EH (cell line): ENCODE data around the gene ZBTB7C.

Source experiments
- DNase-seq: peaks from one replicate; pipeline ENCODE4 v3.0.0-alpha.2; 2015; ENCODE audit warnings: low read depth

ZBTB7C gene

DNA sequence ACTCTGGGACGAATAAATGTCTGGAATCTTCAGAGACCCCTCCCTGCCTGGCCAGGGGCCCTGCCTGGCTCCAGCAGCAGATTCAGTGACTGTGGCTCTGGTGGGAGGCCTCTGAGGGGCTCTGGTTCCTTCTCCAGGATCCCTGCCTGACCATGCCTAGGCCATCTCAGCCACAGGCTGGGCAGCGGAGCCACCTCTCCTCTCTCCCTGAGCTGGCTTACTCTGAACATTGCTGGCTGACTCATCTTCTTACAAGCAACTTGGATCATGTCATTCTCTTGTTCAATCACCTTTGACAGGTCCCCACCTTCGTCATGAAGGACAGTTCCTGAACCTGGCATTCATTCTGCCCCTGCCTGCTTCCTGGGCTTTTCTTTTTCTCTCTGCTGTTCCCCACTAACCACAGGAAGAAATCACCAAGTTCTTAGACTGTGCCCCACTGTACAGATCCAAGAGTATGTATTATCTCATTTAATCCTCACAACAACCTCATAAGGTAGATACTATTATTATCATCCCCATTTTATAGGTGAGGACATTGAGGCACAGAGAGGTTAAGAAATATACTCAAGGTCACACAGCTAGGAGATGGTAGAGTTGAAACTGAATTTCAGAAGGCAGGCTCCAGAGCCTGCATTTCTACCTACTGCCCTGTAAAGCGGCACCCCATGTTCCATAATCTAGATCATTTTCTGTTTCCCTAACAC lies 323.2 kb downstream of the ZBTB7C start:
- no peak for DNase-seq

DNA sequence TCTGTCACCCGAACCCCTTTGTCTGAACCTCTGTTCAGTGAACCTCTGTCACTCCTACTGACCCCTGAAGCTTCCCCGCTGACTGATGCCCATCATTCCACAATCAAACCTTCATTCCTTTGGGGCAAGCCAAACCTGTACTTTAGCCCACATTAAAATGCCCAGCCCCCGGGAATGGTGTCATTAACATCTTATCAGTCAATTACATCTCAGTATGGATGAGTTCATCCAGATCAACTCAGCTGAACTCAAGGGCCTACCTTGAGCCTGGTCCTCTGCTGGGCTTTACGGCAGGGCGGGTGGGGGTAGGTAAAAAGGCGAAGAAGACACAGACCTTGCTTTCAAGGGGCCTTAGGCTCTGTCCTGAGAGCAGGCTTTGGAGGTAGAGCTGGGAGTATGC lies 324.3 kb downstream of the ZBTB7C start:
- no peak for DNase-seq

DNA sequence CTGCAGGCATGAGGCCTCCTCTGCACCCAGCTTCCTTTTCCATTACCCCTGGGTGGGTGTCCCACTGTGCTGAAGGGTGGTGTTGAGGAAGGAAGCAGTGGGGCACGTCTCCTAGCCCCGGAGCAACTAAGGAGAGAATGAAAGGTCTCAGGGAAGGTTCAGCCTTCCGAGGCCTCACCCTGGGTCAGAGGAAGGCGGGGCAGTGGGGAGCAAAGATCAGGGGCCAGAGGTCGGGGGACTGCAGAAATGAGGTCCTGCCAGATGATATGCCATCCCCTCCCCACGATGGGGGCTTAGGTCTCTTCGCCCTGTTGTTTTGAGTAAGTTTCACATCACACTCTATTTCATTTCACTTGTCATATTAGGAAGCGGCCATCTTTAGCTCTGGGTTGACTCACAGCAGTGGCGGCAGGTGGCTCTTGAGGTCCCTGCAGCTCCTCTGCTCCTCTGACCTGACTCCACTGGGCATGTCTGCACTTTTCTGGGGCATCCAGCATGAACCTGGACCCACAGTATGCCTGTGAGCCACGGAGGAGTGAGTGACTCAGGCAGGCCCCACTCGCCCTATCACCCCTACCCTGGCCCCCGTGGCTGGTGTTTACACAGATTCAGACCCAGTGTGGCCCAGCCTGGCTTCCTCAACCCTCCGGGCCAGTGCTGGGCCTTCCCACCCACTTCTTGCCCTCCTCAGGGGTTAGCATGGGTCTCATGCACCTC lies 325.0 kb downstream of the ZBTB7C start:
- DNase-seq = no peak

DNA sequence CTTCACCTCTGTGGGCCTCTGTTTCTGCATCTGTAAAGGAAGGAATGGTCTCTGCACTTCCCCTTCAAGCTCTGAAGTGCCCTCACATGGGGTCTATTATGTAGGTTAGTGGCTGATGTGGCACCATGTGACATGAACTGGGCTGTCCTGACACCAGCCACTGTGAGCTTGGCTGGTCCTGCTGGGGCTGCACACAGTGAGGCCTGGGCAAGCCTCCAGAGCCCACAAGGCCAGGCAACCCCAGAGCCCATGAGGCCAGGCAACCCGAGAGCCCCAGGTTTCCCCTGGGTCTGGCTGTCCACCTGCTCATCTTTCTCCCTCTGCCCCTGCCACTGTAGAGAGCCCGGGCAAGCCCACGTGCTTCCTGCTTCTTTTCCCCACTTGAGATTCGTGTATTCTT lies 328.6 kb downstream of the ZBTB7C start:
- no peak for DNase-seq

DNA sequence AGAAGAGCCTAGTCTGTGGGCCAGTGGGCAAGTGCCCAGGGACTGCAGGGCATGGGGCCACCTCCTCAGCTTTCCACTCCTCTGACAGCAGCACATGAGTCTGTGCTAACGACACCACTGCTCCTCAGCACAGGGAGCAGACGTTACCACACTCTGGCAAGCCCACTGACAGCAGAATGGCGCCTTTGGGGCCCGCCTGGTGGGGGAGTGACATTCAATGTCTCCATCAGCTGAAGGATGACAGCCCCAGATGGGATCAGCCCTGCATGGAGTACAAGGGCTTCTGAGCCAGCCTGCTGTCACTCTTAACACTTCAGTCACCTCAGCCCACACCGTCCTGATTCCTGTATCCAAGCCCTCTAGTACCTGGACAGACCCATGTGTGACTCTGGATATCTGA lies 329.3 kb downstream of the ZBTB7C start:
- DNase-seq = no peak

DNA sequence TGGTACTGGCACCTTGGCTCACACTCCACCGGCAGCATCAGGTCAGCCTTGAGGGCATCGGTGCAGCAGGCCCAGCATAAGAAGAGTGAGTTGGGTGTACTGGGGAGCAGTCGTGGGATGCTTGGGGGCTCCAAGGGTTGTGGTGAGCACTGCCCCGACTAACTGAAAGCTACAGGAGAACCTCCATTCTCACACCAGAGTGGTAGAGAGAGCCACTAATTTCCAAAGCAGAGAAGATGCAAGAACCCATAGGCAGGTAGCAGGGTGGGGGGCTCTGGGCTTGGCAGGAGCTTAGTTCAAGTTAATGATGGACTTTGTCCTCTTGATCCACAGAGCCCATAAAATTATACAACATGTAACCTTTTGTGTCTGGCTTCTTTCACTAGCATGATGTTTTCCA lies 330.7 kb downstream of the ZBTB7C start:
- no peak for DNase-seq

DNA sequence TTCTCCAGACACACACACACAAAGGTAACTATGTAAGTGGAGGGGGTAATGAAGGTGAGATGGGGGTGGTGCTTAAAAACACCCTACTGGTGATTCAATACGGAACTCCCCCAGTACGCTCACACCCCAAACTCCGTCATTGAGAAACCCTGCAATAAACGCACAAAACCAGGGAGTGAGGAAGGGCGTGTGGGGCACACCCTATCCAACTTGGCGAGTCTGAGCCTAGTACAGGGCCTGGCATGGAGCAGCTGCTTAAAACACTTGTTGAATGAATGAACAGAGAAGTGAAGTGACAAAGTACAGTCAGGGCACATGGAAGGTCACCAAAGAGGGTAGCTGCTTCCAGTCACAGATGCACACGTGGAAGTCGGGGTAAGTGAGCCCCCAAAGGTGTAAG lies 331.9 kb downstream of the ZBTB7C start:
- no peak for DNase-seq

DNA sequence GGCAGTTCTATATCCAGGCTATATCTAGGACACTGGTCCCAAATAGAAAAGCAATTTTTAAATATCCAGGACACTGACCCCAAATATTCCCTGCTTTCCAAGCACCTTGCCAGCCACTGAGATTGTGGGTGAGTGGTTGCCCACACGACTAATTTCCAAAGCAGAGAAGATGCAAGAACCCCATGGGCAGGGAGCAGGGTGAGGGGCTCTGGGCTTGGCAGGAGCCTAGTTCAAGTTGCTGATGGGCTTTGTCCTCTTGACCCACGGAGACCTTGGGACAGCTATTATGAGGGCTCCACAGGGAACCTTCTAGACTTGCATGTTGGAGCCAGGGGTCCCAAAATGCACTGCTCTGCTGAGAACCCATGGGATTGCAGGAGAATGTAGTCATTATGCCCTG lies 332.7 kb downstream of the ZBTB7C start:
- no peak for DNase-seq

DNA sequence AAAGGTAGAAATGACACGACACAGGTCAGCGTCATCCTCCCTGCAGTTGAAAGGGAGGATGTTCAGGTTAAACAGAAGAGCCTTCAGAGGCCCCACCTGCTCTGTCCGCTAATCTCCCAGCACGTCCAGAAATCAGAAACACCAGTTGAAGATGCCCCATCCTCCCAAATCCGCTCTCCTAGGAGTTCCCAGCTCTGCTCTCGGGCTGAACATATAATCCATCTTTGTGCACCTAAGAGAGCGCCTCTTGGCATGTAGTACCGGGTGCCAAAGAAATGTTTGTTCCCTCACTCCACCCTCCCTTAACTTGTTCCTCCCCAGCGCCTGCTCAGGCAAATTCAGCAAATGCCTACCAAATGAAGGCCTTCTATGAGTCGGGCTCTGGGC lies 333.5 kb downstream of the ZBTB7C start:
- DNase-seq = no peak

DNA sequence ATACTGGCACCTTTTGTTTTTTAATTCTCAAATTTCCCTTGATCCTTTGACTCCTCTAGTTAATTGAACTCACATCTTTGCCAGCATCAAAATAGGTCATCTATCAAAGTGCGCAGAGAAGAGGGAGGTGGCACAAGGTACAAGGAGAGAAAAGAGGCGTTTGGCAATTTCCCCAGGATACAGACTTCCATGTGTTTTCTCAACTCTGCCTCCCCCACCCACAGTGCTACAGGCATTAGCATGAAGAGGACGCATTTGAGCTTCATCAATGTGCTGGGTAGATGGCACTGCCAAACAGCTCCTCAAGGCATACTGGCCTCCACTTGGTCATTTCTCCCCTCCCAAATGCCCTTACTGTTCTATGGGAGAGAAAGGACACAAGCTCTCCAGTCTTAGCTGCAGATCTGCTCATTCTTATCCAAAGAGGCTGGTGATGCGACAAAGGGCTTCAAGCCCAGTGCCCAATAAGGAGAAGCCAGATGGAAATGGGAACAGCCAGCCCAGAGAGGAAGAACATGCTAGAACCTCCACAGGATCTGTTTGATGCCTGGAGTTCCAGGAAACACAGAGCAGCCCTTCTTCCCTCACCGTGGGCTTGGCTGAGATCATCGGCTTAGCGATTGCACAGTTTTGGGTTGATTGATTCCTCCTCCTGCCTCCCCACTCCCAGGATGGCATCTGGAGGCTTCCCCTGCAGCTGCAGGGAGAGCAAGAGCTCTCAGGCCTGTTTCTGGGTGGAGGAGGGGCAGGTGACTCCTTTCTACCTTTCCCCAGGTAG lies 334.1 kb downstream of the ZBTB7C start:
- DNase-seq = no peak

DNA sequence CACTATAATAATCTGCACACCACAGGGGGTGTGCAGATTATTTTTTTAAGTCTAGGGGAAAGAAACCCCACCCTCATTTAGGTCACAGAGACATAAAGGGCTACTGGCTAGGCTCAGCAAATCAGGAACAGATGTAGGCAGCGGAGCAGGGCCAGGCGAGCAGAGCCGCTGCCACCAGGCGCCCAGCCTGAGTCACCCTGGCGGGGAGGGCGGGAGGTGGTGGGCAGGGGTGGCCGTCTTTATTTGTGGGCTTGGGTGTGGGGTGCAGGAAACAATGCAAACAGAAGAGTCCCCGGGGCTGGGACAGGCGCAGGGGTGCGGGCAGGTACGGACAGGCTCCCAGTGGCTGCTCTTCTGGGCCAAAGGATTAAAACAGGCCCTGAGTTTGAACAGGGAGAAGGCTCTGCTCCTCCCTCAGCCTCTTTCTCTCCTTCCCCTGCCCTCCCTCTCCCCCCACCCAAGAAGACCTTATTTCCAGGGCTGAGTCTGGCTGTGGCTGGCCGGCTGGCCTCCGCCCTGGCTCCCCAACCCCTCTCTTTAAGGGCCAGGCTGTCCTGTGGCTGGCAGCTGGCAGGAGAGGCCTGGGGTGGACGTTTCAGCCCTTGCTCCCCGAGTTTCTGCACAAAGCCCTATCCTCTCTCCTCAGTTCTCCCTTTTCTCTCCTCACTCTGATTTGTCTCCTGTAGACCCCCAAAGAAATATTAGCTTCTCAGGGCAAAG lies 335.8 kb downstream of the ZBTB7C start:
- peak; percentile 4 for DNase-seq

DNA sequence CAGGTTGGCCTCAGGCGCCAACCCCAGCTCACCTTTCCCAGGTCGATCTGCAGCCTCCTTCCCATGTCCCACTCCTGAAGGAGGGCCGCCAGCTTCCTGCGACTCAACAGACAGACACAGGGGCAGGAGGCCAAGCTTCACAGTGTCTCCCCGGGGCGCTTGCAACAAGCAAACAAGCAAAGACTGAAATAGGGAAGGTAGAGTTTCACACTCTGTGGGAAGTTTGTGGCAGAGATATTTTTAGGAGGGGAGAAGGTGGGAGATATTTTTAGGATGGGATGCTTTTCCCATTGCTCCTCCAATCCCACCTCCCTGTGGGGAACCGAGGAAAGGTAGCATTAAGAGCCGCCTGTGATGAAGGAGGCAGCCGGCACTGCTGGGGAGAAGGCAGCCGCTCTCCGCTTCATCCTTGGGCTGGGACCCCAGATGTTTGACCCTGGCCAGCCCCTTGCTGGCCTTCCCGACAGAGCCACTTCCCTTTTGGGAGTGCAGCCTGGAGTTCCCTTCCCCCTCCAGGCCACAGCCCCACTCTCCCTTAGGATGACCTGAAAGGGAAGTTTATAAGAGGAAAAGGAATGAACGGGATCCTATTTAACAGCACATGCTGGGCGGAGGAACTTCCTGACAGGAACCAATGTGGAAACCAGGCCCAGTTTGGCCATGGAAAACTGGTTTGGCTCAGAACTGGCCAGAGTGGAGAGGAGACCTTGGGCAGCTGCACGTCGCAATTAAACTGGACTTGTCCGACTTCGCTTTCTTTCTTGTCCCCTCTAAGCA lies 336.6 kb downstream of the ZBTB7C start:
- DNase-seq = no peak

DNA sequence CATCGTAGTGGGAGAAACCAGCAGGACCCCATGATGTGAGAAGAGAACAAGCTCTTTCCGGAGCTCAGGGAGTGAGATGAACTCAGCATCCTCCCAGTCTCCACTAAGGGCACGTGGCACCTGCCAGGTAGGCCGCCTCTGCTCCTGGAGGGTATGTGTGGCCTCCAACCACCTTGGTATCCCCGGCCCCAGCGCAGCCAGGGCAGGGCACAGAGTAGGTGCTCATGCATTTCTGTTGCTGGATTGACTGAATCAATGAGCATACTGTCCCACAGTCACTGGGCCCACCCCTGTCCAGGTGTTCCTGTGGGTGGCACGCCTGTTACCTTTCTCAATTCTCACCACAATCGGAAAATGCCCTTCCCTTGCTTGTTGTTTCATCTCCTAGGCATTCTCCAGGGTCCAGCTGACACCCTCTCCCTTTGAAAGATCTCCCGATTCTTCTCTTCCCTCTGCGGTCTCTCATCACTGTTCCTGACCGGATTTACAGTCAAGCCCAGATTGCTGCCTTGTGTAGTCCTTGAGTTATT lies 340.2 kb downstream of the ZBTB7C start:
- no peak for DNase-seq

DNA sequence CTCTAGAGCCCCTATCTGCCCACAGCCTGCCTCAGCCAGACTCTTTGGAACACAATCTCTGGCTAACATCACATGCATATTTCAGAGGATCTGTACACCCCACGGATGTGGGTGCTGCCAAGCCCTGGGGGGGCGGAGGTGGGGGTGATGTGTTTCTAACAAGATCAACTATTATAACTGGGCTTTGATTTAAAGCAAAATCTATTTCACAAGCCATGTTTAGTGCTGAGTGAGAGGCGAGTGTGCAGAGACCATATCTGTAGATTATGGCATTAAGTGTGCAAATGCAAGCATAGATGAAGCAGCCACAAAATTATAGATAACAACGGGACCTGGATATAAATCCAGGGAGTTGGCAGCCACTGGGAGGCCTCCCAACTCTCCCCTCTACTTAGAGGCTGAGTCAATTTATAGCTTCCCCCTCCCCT lies 342.9 kb downstream of the ZBTB7C start:
- no peak for DNase-seq

DNA sequence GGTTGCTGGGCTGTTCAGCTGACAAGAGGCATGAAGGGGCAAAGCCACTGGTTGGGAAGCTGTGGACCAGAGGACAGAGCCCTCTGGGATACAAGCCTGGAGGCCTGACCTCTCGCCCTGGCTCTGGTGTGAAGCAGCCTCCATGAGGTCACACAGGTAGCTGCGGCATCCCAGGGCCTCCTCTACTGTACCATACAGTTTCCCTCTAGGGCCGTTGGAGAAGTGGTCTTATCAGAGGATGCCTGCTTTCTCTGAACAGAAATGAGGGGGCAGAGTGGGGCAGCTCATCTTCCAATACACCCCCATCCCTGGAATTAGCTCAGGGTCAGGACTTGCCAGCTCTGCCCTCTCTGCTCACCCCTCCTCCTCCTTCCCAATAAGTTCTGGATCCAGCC lies 343.6 kb downstream of the ZBTB7C start:
- DNase-seq = no peak

DNA sequence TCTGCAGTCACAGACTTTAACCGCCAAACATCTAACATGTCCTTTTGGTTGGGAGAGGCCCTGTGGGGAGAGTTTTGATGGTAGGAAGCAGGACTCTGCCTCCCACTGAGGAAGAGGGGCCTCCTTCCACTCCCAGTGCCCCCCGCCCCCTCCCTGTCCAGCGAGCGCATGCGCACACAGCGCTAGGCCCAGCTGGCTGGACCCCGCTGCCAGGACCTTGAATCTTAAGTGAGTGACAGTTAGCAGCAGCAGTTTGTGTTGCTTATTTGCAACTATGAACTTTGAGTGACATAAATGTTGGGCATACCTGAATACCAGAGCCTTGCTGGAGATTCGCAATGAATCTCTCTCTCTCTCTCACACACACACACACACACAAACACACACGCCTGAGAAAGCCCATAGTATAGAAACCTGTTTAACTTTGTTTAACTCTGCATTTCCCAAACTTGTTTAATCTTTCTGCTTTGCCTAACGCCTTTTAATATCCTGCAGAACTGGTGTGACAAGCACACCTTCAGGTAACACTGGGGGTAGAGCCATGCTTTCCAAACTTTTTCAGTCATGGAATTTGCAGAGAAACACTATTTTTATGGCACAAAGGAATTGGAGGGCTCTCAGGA lies 344.1 kb downstream of the ZBTB7C start:
- DNase-seq = no peak

DNA sequence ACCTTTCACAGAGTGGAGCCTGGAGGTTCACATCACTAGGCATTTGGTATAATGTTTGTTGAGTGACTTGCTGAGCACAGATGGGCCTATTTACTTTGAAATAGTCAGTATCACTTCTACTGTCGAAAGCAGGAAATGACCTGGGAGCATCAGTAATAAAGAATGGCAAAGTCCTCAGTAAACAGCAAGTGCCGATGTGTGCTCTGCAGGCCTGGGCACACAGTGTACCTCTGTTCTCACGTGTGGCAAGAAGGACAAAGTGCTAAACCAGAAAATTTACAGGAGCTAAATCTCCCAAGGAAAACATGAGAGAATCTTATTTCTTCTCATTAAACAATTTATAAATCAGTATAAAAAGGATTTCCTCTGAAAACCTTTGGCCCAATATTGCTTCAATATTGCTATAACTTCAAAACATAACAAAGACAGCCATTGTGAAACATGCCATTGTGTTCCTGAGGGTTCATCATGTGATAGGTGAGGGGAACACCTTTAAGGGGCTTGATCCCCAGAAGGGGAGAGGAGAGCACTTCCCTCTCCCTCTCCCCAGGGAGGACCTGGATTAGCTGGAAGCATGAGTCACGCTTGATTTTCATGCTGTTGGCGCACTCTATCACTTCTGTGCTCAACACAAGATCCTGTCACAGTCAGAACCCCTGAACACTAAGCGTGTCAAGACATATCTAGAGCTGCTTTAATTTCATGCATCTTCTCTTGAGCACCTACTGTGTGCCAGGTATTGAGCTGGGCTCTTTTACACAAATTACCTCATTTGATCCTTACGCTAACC lies 347.2 kb downstream of the ZBTB7C start:
- DNase-seq = no peak

DNA sequence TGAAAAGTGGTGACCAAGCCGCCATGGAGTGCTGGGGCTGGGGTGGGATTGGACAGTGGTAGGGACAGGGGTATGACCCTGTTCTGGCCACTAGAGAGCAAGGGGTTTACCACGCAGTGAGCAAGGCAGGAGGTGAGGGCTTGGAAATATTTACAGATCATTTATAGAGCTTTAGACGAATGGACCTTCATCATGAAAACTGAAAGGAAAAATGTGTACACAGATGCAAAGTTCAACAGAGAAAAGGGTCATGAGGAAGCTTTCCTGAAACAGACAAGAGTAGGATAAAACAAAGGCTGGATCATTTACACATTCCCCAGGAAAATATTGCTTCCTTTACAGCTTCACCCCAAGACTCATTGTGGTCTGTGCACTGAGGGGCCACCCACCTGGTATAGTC lies 348.2 kb downstream of the ZBTB7C start:
- no peak for DNase-seq

DNA sequence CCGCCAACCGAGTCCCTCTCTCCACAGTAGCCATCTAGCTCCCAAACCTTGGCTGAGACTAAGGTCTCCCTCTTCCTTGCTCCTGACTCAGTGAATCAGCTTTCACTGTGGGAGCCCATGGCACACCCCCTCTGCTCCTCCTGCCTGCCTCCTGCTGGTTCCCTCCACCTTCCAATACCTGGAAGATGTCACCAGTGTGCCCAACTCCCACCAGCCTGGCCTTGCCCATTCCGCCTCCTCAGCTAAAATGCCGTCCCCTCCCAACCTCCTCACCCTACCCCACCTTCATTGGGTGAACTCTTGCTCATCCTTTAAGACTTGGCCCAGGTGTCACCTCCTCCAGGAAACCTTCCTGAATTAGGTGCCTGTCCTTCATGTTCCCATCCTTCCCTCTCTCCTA lies 348.8 kb downstream of the ZBTB7C start:
- DNase-seq = no peak

DNA sequence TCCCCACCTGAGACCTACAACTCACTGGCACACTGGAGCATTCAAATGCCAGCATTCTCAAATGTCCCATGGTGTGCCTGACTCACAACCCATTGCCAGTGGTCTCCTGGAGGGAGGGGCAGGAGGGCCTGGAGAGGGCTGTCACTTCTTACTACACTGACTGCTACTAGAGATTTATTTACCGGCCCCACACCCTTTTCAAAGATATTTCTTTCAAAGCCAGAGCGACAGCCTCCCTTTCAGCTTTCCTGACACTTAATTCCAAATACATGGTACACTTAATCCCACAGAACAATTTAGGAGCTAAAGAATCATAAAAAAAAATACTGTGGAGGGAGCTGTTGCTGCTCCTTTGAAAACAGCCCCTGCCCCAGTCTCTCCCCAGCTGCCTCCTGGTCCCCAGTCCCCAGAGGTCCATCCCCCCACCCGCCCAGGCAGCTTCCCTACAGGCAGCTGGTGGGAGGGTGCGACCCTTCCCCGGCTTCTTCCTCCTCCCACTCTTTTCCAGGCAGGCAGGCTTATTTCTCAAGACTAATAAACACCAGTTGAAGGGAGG lies 349.6 kb downstream of the ZBTB7C start:
- no peak for DNase-seq
